ENCODE results near the gene MYBPC2. TPM values are rescaled to one million over a fixed set of nuclear protein-coding genes. Genes with fewer than 3 reads are reported as not detected.
"Not testable (repeated sequence)": the region's sequence is repeated elsewhere in the genome, so short reads cannot be mapped to it uniquely, and the experiment has no call there.

The MYBPC2 gene
- total RNA-seq, 2 experiments from 2014 or later: 0.08 TPM; not detected in 1

- CTCF ChIA-PET: no interaction called here
- H3K27me3 Mint-ChIP-seq: peaks cover 22% of the 10 kb centered on the region
- no peak overlapping the region for H3K4me3 ChIP-seq (ENCODE audit: low read length)
- DNase-seq (peak in 1 of 14 experiments; percentile 11), ATAC-seq (ENCODE audit: poor library complexity) (no peak)
- no peak overlapping the region for H3K27ac ChIP-seq (ENCODE audit: low read depth in 1 of 2, low read length in 2 of 2)
- no peaks in the 10 kb centered on the region for H3K9me3 Mint-ChIP-seq
- peaks cover 15% of the 10 kb centered on the region for H3K4me1 ChIP-seq (ENCODE audit: insufficient read depth, low read length)
- no peak for TF ChIP-seq CTCF (IDR thresholded peaks at IDR 0.05)
- no peaks in the 10 kb centered on the region for H3K36me3 Mint-ChIP-seq (ENCODE audit: low read depth)
- H3K36me3 ChIP-seq (ENCODE audit: insufficient read depth, low read length): no peaks in the 10 kb centered on the region
- H3K27ac Mint-ChIP-seq: no peak overlapping the region
- peak overlapping the region; percentile 34 for H3K4me3 Mint-ChIP-seq
- H3K4me1 Mint-ChIP-seq (ENCODE audit: low read depth): peaks cover 13% of the 10 kb centered on the region
- peaks cover 6 to 9% of the 10 kb centered on the region in 2 experiments for H3K27me3 ChIP-seq (ENCODE audit: control insufficient read depth in 1 of 2, insufficient read depth in 2 of 2, low read length in 2 of 2)
- H3K9me3 ChIP-seq (ENCODE audit: control insufficient read depth in 1 of 2, insufficient read depth in 1 of 2, low read length in 2 of 2): peaks cover 0 to 4% of the 10 kb centered on the region in 2 experiments
- POLR2A ChIA-PET: no interaction called here
- intact Hi-C loops (cut with DNase I, micrococcal nuclease): no loop called here
Observed at GRCh38 chr19:50435221-50435620, 2.5 kb downstream of the MYBPC2 start.

GRCh38 chr19:50435627-50436026, 2.9 kb downstream of the MYBPC2 start:
- Histone ChIP-seq H3K27me3 (ENCODE audit: control insufficient read depth in 1 of 2, insufficient read depth in 2 of 2, low read length in 2 of 2) (peaks cover 6 to 9% of the 10 kb centered on the region in 2 experiments), H3K4me1 (ENCODE audit: insufficient read depth, low read length) (peaks cover 15% of the 10 kb centered on the region), H3K27ac (ENCODE audit: low read depth in 1 of 2, low read length in 2 of 2) (no peak overlapping the region), H3K36me3 (ENCODE audit: insufficient read depth, low read length) (no peaks in the 10 kb centered on the region), H3K4me3 (ENCODE audit: low read length) (no peak overlapping the region), H3K9me3 (ENCODE audit: control insufficient read depth in 1 of 2, insufficient read depth in 1 of 2, low read length in 2 of 2) (peaks cover 0 to 4% of the 10 kb centered on the region in 2 experiments)
- Mint-ChIP-seq H3K4me1 (ENCODE audit: low read depth) (peaks cover 12% of the 10 kb centered on the region), H3K27me3 (peaks cover 22% of the 10 kb centered on the region), H3K27ac (no peak overlapping the region), H3K9me3 (no peaks in the 10 kb centered on the region), H3K4me3 (peak overlapping the region; percentile 34), H3K36me3 (ENCODE audit: low read depth) (no peaks in the 10 kb centered on the region)
- ChIA-PET POLR2A (interaction anchor here (0.6 kb wide), 1 partner anchor 20 kb away, joined by 3 read pairs; no protein-coding TSS in a partner anchor), CTCF (no interaction called here)
- no peak for TF ChIP-seq CTCF (IDR thresholded peaks at IDR 0.05)
- intact Hi-C loops (cut with DNase I, micrococcal nuclease): no loop called here
- no peak for ATAC-seq (ENCODE audit: poor library complexity)
- no peak for DNase-seq

GRCh38 chr19:50437862-50438449, 5.3 kb downstream of the MYBPC2 start:
- H3K36me3 Mint-ChIP-seq (ENCODE audit: low read depth): no peaks in the 10 kb centered on the region
- no peak for DNase-seq
- POLR2A ChIA-PET: no interaction called here
- ATAC-seq (ENCODE audit: poor library complexity): no peak
- TF ChIP-seq CTCF (IDR thresholded peaks at IDR 0.05): no peak
- H3K9me3 Mint-ChIP-seq: no peaks in the 10 kb centered on the region
- Histone ChIP-seq H3K36me3 (ENCODE audit: insufficient read depth, low read length) (no peaks in the 10 kb centered on the region), H3K4me3 (ENCODE audit: low read length) (no peak overlapping the region), H3K27ac (ENCODE audit: low read depth in 1 of 2, low read length in 2 of 2) (no peak overlapping the region), H3K9me3 (ENCODE audit: control insufficient read depth in 1 of 2, insufficient read depth in 1 of 2, low read length in 2 of 2) (no peaks in the 10 kb centered on the region), H3K27me3 (ENCODE audit: control insufficient read depth in 1 of 2, insufficient read depth in 2 of 2, low read length in 2 of 2) (peaks cover 0 to 2% of the 10 kb centered on the region in 2 experiments), H3K4me1 (ENCODE audit: insufficient read depth, low read length) (no peaks in the 10 kb centered on the region)
- intact Hi-C loops (cut with DNase I, micrococcal nuclease): no loop called here
- H3K4me1 Mint-ChIP-seq (ENCODE audit: low read depth): no peaks in the 10 kb centered on the region
- H3K27me3 Mint-ChIP-seq: peaks cover 9% of the 10 kb centered on the region
- CTCF ChIA-PET: no interaction called here
- H3K4me3 Mint-ChIP-seq: no peak overlapping the region
- no peak overlapping the region for H3K27ac Mint-ChIP-seq

- POLR2A ChIA-PET; H3K4me1 Mint-ChIP-seq (ENCODE audit: low read depth): not testable (repeated sequence)
Observed at GRCh38 chr19:50439130-50439529, 6.4 kb downstream of the MYBPC2 start.

More at GRCh38 chr19:50439130-50439529, 6.4 kb downstream of the MYBPC2 start:
- DNase-seq; H3K9me3 Mint-ChIP-seq; H3K4me3 ChIP-seq (ENCODE audit: low read length); H3K36me3 Mint-ChIP-seq (ENCODE audit: low read depth); CTCF ChIA-PET; H3K27ac ChIP-seq (ENCODE audit: low read depth in 1 of 2, low read length in 2 of 2); H3K36me3 ChIP-seq (ENCODE audit: insufficient read depth, low read length); H3K9me3 ChIP-seq (ENCODE audit: control insufficient read depth in 1 of 2, insufficient read depth in 1 of 2, low read length in 2 of 2); ATAC-seq (ENCODE audit: poor library complexity); H3K27me3 Mint-ChIP-seq; H3K27ac Mint-ChIP-seq; H3K4me1 ChIP-seq (ENCODE audit: insufficient read depth, low read length); intact Hi-C loops (cut with DNase I, micrococcal nuclease); H3K4me3 Mint-ChIP-seq; H3K27me3 ChIP-seq (ENCODE audit: control insufficient read depth in 1 of 2, insufficient read depth in 2 of 2, low read length in 2 of 2): not testable (repeated sequence)
